ENCODE data around the gene PDE6D.

- TF ChIP-seq CTCF (IDR thresholded peaks at IDR 0.05) (no peak), POLR2A (IDR thresholded peaks at IDR 0.05) (no peak)
These were observed 29.0 kb downstream of the PDE6D start for GRCh38 chr2:231752061-231752460.
